Measurements from ENCODE around the gene PSMB5.

DNA sequence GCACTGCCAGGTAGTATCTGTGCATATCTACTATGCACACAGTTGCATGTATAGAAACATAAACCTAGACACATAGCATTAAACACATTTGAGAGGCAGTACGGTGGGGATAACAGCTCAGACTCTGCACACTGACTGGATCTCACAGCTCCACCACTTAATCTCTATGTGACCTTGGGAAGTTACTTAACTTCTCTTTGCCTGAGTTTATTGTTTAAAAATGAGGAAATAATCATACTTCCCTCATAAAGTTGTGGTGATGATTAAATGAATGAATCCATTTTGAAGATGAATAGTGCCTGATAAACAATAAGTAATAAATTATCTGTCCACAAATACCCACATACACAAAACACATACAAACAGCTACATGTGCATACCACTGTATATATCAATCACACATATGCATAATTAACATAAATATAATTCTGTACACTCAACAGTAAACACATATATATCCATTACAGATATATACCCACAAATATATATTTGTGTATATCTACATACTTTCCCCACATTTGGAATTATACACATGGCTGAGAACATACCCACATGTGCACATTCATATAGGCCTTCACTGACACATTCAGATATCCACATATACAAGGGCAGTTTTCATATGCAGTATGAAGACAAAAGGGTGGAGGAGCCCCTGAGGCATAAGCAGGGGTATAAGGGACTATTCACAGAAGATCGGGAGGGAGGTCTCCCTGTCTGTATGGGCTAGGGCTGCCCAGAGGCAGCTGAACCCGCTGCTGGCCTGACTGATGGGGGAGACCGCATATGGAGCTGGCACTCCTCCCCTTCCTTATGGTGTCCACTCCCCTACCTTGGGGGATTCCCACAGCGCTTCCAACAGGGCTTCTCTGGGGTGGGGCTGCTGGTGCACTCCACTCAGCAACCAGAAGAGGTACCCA, 16.7 kb upstream of the PSMB5 start:
- TF ChIP-seq CTCF (IDR thresholded peaks at IDR 0.05; ENCODE audit: borderline replicate concordance, extremely low read depth, low read length, poor library complexity, severe bottlenecking) = no peak
- no peak for TF ChIP-seq EZH2 (IDR thresholded peaks at IDR 0.05; ENCODE audit: borderline replicate concordance, low read depth, low read length, severe bottlenecking)

All from DND-41 (cell line).